CD4-positive, alpha-beta T cell treated with Interleukin-21 for 1 hour (primary cell): ENCODE data around the gene SFMBT2.
A peak's percentile ranks its signal among the peaks of the same experiment; 100 is the strongest.

ENCODE experiments used
- DNase-seq: peaks from one replicate; pipeline ENCODE4 v3.0.0-alpha.2; 2020

The SFMBT2 gene

DNA sequence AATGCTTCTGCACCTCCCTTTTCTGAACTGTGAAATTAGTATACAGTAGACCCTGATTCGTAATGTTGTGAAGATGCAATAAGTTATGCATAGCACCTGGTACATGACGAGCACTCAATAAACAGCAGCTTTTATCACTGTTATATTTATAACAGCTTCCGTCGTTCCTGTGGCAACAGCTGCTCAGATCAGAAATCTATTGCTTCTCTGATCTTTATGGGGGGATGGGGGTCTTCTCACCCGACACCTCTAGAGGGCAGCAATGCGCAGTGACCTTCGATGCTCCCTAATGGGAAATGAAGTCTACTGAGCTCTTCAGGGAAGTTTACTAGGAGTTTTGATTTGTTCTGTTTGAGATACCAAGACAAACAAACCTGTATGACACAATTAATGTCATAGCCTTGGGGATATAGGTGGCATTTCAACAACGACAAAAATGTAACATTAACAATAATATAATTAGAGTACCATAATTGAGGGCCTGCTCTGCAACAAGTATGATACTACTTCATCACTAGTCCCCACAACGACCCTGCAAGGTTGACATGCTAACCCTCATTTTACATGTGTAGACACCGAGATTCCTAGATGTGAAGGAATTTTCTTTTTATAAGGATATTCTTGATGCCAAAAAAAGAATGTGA lies 289.6 kb downstream of the SFMBT2 start:
- DNase-seq = peak; percentile 77

DNA sequence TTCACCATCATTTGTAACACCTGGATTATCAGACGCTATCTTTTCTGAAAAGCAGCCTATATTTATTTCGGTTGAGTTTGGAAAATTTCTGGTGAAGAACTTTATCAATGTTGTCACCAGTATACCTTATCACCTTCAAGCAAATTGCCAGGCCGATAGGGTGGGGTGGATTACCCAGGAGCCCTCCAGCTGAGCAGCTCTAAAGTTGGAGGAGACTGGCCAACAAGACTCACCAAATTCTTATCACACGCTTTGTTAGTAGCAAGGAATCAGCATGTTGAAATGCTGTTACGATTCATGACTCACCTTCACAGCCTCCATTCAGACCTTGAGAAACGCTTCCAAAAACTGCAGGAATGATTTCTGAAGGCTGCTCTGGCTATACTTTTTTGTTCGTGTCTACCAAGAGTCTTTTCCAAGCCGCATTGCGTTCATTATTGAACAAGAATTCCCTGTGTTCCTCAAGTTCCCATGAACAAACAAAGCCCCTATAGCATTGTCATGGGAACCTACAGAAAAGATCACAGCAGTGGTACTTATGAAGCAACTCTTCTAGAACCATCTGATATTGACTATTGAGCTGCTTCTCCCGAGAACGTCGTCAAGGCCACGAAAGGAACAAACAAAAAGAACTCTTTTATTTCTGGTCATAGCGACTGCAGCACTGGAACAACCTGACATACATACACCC lies 291.4 kb downstream of the SFMBT2 start:
- no peak for DNase-seq

DNA sequence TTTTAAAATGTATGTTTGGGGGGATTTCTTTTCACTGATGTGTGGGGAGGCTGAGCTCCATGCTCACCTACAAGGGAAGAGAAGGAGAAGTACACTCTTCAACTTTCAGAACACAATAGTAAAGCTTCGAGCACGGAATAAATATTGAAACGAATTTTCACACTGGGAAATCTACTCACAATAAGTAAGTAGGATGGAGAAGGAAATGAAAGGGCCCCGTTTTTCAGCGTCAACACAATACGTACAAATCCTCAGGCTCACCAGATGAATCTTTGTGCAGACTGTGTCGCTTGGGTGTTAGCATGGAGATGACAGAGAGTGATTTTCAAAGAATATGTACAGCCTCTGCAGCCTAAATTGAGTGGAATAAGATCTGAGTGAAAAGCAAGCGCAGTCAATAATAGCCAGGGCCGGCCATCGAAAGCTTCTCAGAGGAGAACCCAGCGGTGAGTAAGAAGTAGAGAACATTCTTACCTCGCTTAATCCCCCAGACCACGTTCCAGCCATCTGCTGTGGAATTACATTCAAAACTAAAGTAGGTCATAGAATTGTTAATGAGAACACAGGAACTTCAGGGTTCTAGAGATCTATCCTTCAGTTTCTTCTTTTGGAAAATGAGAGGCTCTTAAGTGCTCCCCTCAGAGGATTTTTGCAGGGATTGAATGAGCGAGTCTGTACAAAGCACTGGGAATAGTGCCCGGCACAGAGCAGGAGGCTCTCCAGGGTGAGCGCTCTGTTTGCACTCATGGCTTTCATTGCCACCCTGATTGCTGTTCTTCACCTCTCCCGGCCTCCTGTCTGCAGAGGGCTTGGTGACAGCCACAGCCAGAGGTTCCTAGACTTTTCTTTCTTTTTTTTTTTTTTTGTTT lies 292.8 kb downstream of the SFMBT2 start:
- no peak for DNase-seq

DNA sequence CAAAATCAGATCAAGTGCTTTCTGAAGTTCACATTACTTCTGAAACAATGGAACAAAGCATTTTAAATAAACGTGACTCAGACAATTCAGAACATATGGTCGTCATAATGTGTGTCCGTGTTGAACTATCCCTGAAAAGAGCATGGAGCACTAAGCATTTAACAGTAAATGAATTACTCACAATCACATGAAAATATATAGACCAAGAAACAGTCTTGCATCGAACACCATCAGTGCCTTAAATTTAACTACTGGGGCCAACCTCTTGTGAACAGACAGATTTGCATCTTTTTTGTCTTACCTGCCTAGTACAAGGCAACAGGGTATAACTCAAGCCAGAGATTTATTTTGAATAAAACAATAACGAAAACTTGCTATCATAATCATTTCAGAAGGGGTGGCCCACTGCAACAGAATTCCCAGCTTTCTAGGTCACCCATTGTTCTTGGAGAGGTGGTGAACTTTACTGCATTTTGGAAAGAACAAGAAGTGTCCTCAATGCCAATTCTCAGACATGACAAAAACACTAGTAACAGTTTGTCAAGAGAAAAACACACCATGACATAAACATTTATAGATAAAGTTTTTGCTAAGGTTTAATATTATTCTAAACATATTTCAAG lies 293.5 kb downstream of the SFMBT2 start:
- no peak for DNase-seq

DNA sequence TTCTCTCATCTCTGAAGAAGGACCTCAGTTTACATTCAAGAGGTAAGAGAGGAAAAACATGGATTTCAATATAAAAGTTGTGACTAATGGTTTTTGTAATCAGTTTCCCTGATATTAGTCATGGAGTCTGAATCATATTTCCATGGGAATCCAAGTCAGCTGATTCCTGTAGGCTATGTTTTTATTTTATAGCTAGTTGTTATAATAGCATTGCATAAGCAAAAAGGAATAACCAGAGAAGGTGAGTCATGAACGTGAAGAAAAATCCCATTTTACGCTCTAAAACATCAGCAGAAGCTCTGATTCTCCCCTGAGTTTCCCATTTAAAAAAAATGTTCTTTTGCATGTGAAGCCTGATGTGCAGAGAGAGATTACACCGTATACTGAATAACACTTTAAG lies 299.3 kb downstream of the SFMBT2 start:
- no peak for DNase-seq

DNA sequence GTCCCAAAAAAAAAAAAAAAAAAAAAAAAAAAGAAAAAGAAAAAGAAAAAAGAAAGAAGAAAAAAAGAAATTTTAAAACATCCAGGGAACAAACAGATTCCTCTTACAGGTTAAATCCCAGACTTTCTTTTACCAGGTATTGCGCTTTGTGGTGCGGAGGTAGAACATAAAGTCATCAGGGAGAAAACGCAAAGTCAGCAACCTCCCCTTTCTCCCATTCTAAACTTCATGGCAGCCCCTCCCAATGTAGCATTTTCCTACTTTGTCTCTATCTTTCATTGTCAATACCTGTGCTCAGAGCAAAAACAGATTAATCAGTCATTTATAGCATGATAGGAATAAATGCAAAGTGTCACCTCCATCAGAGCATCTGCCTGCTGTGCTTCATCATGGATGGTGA lies 299.7 kb downstream of the SFMBT2 start:
- DNase-seq = no peak
